Esophagus squamous epithelium (tissue), 4 donors: ENCODE results near the gene CCDC185.

Experiments
- POLR2A ChIP-seq, 4 donors: fragments of 450-650 bp; IDR thresholded peaks; one replicate each; pipeline ENCODE4 v1.6.1; 2017; ENCODE audit warnings: antibody characterized with exemption in 4 of 4, mild to moderate bottlenecking in 4 of 4, moderate library complexity in 3 of 4
- TF ChIP-seq, protein P1 (sequence below), 6 experiments: fragments of 450-650 bp in 4 of 6; fragments of 200-600 bp in 2 of 6; sonication (generic) in 2 of 6; IDR thresholded peaks; one replicate each; pipeline ENCODE4 v1.5.1; 2016 to 2019; ENCODE audit warnings: antibody characterized with exemption in 6 of 6, mild to moderate bottlenecking in 4 of 6, moderate library complexity in 4 of 6

DNA sequence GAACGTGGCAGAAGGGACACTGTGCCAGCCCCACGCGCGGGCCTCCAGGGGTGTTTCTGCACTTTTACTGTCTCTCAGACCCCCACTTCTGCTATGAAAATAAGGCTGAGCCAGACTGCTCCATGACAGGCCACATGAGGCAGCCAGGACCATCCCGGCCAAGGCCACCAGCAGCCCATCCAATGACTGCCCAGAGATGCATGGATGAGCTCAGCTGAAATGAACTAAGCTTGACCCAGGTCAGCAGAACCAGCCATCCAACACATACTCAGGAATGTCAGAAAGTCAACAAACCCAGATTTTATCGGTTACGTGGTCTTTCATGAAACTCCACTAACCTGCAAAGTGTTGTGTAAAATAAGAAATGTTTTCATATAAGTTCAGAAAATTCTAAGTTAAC is 51.2 kb downstream of the CCDC185 start:
- TF ChIP-seq, protein P1, sequence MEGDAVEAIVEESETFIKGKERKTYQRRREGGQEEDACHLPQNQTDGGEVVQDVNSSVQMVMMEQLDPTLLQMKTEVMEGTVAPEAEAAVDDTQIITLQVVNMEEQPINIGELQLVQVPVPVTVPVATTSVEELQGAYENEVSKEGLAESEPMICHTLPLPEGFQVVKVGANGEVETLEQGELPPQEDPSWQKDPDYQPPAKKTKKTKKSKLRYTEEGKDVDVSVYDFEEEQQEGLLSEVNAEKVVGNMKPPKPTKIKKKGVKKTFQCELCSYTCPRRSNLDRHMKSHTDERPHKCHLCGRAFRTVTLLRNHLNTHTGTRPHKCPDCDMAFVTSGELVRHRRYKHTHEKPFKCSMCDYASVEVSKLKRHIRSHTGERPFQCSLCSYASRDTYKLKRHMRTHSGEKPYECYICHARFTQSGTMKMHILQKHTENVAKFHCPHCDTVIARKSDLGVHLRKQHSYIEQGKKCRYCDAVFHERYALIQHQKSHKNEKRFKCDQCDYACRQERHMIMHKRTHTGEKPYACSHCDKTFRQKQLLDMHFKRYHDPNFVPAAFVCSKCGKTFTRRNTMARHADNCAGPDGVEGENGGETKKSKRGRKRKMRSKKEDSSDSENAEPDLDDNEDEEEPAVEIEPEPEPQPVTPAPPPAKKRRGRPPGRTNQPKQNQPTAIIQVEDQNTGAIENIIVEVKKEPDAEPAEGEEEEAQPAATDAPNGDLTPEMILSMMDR (IDR thresholded peaks at IDR 0.05) = no peak
- TF ChIP-seq POLR2A (IDR thresholded peaks at IDR 0.05) = no peak
